Upper lobe of right lung (tissue), 1 donor: ENCODE measurements around the gene GTF2I. TPM values are rescaled to one million over a fixed set of nuclear protein-coding genes. Genes with fewer than 3 reads are reported as not detected.
A peak's percentile ranks its signal among the peaks of the same experiment; 100 is the strongest.
"Not testable (repeated sequence)": the region's sequence is repeated elsewhere in the genome, so short reads cannot be mapped to it uniquely, and the experiment has no call there.

Source experiments
- ATAC-seq: fragments of 200-7000 bp; cut with Tn5 transposase; one replicate; pipeline ENCODE4 v1.9.1; 2020; ENCODE audit warnings: mild to moderate bottlenecking, moderate library complexity
- DNase-seq: peaks from one replicate; pipeline ENCODE4 v3.0.0-alpha.2; 2020
- H3K27ac ChIP-seq: fragments of 200-600 bp; one replicate; pipeline ENCODE4 v1.8.0; 2022
- H3K27me3 ChIP-seq: fragments of 200-600 bp; one replicate; pipeline ENCODE4 v1.8.0; 2022; ENCODE audit warnings: mild to moderate bottlenecking
- H3K36me3 ChIP-seq: fragments of 200-600 bp; one replicate; pipeline ENCODE4 v1.8.0; 2022
- H3K4me1 ChIP-seq: fragments of 200-600 bp; one replicate; pipeline ENCODE4 v1.8.0; 2022
- H3K4me3 ChIP-seq: fragments of 200-600 bp; one replicate; pipeline ENCODE4 v1.8.0; 2022; ENCODE audit warnings: mild to moderate bottlenecking
- H3K9me3 ChIP-seq: fragments of 200-600 bp; one replicate; pipeline ENCODE4 v1.8.0; 2022
- intact Hi-C: fragments of 100-400 bp; cut with DNase I; formaldehyde crosslinking; loops from one replicate; pipeline ENCODE4 v1.11.0; 2022
- total RNA-seq: library from RNA; stranded (reverse); fragmentation: NEBNext Ultra II Directional; extraction: Animal tissue kit (Norgen Biotek cat#: 25700); gene quantifications from one replicate; pipeline ENCODE4 v1.2.1, GENCODE V29; 2021
- TF ChIP-seq, protein P1 (sequence below): fragments of 200-600 bp; IDR thresholded peaks from one replicate; pipeline ENCODE4 v1.8.0; 2022; ENCODE audit warnings: antibody characterized with exemption
- donor health status: DM: no; HTN: yes; CAD: no; lungs with severe emphysema.

GTF2I gene
- total RNA-seq, 1 donor from 2014 or later = 221 TPM

DNA sequence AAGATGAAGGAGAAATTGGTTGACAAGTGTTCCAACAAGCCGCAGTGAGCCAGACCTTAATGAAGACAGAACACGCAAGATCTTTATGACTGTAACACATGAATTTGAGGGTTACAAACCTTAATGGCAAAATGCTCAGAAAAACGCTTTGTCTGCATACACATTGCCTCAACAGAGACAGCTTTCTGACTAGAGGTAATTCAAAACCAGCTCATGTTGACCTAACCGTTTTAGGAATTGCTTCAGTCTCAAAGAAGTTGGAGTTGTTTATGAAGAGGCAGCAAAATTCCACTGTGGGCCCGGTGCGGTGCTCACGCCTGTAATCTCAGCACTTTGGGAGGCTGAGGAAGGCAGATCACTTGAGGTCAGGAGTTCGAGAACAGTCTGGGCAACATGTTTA lies 2.2 kb upstream of the GTF2I start:
- TF ChIP-seq, protein P1, sequence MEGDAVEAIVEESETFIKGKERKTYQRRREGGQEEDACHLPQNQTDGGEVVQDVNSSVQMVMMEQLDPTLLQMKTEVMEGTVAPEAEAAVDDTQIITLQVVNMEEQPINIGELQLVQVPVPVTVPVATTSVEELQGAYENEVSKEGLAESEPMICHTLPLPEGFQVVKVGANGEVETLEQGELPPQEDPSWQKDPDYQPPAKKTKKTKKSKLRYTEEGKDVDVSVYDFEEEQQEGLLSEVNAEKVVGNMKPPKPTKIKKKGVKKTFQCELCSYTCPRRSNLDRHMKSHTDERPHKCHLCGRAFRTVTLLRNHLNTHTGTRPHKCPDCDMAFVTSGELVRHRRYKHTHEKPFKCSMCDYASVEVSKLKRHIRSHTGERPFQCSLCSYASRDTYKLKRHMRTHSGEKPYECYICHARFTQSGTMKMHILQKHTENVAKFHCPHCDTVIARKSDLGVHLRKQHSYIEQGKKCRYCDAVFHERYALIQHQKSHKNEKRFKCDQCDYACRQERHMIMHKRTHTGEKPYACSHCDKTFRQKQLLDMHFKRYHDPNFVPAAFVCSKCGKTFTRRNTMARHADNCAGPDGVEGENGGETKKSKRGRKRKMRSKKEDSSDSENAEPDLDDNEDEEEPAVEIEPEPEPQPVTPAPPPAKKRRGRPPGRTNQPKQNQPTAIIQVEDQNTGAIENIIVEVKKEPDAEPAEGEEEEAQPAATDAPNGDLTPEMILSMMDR = no peak
- no peak overlapping the region for H3K4me3 ChIP-seq

DNA sequence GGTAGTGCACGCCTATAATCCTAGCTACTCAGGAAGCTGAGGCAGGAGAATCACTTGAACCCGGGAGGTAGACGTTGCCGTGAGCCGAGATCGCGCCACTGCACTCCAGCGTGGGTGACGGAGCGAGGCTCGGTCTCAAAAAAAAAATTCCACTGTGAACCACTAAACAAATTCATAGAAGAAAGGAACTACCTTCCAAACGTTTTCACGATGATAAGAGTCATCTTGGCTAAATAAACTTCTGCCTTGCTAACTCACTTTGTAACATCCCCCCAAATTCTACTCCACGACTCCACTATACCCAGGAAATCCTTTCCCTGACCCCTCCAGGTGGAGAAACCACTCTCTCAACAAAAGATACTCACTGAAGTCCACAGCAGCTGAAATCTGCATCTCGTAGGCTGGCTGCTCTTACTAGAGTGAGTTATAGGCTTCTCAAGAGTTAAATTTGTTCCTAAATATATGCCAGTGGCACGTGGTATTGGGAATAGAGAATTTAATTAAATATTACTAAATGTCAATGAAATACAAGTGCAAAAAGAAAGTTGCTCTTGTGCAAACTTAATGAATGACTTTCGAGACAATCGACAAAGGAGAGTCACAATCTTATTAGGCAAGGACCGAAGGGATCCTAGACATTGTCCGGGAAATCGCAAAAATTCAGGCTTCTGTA lies 1.6 kb upstream of the GTF2I start:
- TF ChIP-seq, protein P1 = no peak
- no peak for DNase-seq
- H3K4me3 ChIP-seq = peak overlapping the region; percentile 97
- peaks cover 30% of the 10 kb centered on the region for H3K4me1 ChIP-seq
- peak overlapping the region; percentile 97 for H3K27ac ChIP-seq
- intact Hi-C loops = no loop called here
- ATAC-seq = no peak
- no peaks in the 10 kb centered on the region for H3K9me3 ChIP-seq
- no peaks in the 10 kb centered on the region for H3K27me3 ChIP-seq
- no peaks in the 10 kb centered on the region for H3K36me3 ChIP-seq

More for the DNA sequence above, 2.2 kb upstream of the GTF2I start:
- H3K27ac ChIP-seq = peak overlapping the region; percentile 97
- no peaks in the 10 kb centered on the region for H3K27me3 ChIP-seq
- no peaks in the 10 kb centered on the region for H3K36me3 ChIP-seq
- no peaks in the 10 kb centered on the region for H3K9me3 ChIP-seq
- DNase-seq (no peak), ATAC-seq (no peak)
- intact Hi-C loops = no loop called here
- peaks cover 24% of the 10 kb centered on the region for H3K4me1 ChIP-seq

- H3K4me3 ChIP-seq = peak overlapping the region; percentile 97
- intact Hi-C loops = no loop called here
- peak overlapping the region; percentile 97 for H3K27ac ChIP-seq
- no peaks in the 10 kb centered on the region for H3K9me3 ChIP-seq
- TF ChIP-seq, protein P1 = no peak
- H3K4me1 ChIP-seq = peaks cover 35% of the 10 kb centered on the region
- ATAC-seq = no peak
- no peaks in the 10 kb centered on the region for H3K27me3 ChIP-seq
- peak; percentile 78 for DNase-seq
- no peaks in the 10 kb centered on the region for H3K36me3 ChIP-seq
Observed at GRCh38 chr7:74656441-74656836, 1.1 kb upstream of the GTF2I start.

- peaks cover 40% of the 10 kb centered on the region for H3K4me1 ChIP-seq
- TF ChIP-seq, protein P1 = peak; percentile 28
Observed at GRCh38 chr7:74656837-74657691, 454 bp upstream of the GTF2I start.

GRCh38 chr7:74658178-74659004 lies 873 bp downstream of the GTF2I start:
- Histone ChIP-seq H3K27ac (peak overlapping the region; percentile 97), H3K4me1 (peaks cover 49% of the 10 kb centered on the region), H3K27me3 (no peaks in the 10 kb centered on the region), H3K9me3 (no peaks in the 10 kb centered on the region), H3K36me3 (no peaks in the 10 kb centered on the region), H3K4me3 (peak overlapping the region; percentile 97)
- TF ChIP-seq, protein P1 = no peak
- DNase-seq (peak; percentile 96), ATAC-seq (peak; percentile 83)
- intact Hi-C loops = no loop called here

More at GRCh38 chr7:74656837-74657691, 454 bp upstream of the GTF2I start:
- intact Hi-C loops = no loop called here
- no peaks in the 10 kb centered on the region for H3K27me3 ChIP-seq
- peak overlapping the region; percentile 97 for H3K4me3 ChIP-seq
- no peaks in the 10 kb centered on the region for H3K9me3 ChIP-seq
- no peaks in the 10 kb centered on the region for H3K36me3 ChIP-seq
- peak; percentile 90 for ATAC-seq
- DNase-seq = peak; percentile 100
- peak overlapping the region; percentile 97 for H3K27ac ChIP-seq

- H3K27me3 ChIP-seq, H3K36me3 ChIP-seq, intact Hi-C loops, ATAC-seq, H3K9me3 ChIP-seq: not testable (repeated sequence)
- peak; percentile 60 for DNase-seq
- Histone ChIP-seq H3K27ac (peak overlapping the region; percentile 81), H3K4me3 (peak overlapping the region; percentile 97), H3K4me1 (peaks cover 61% of the 10 kb centered on the region)
Observed at GRCh38 chr7:74660202-74660601, 2.7 kb downstream of the GTF2I start.

GRCh38 chr7:74661836-74662794 lies 4.6 kb downstream of the GTF2I start:
- intact Hi-C loops, H3K27ac ChIP-seq, H3K27me3 ChIP-seq, ATAC-seq, H3K9me3 ChIP-seq, H3K4me3 ChIP-seq, DNase-seq: not testable (repeated sequence)
- peaks cover 50% of the 10 kb centered on the region for H3K4me1 ChIP-seq
- peaks cover 25% of the 10 kb centered on the region for H3K36me3 ChIP-seq
